ENCODE results near the gene TCIRG1. TPM values are rescaled to one million over a fixed set of nuclear protein-coding genes. Genes with fewer than 3 reads are reported as not detected.

TCIRG1 gene
- total RNA-seq, 1 experiment from 2014 or later: 51.1 TPM

DNA sequence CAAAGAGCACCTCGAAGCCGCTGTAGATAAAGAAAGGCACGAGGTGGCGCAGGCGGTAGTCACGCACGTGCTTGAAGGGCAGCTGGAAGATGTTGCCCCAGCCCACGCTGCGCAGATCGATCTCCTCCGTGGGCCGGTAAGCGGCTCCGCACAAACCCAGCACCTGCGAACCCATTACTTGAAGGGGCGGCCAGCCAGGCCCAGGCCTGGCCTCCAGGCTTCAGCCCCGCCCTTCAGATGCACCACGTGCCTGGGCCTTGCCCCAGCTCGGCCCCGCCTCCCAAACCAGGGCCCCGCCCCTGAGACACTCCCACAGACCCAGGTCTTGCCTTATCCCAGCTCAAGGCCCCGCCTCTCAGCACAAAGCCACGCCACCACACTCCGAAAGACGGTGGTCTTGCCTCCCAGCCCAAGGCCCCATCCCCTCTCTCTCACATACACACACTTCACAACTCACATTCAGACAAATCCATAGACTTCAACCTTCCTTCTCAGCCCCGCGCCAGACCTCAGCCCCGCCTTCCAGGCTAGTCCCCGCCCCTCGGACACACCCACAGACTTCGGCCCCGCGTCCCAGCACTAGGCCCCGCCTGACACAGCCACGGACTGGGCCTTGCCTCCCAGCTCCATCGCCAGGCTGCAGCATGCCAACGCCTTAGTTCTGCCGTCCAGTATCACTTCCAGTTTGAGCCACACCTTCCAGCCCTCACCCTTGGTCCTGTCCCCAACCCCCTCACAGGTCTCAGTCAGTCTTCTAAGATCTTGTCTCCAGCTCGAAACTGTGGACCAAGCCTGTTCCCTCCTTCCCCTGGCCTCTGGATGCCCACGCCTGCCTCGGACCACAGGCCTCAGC, 42.0 kb upstream of the TCIRG1 start (continued):
- TF ChIP-seq, protein P1, sequence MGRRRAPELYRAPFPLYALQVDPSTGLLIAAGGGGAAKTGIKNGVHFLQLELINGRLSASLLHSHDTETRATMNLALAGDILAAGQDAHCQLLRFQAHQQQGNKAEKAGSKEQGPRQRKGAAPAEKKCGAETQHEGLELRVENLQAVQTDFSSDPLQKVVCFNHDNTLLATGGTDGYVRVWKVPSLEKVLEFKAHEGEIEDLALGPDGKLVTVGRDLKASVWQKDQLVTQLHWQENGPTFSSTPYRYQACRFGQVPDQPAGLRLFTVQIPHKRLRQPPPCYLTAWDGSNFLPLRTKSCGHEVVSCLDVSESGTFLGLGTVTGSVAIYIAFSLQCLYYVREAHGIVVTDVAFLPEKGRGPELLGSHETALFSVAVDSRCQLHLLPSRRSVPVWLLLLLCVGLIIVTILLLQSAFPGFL (CRISPR knock-in tag; IDR thresholded peaks at IDR 0.05; ENCODE audit: borderline replicate concordance): no peak
- TF ChIP-seq SMAD4 (CRISPR knock-in tag; IDR thresholded peaks at IDR 0.05) (no peak), KAT7 (CRISPR knock-in tag; IDR thresholded peaks at IDR 0.05; ENCODE audit: borderline replicate concordance) (no peak), CREM (CRISPR knock-in tag; IDR thresholded peaks at IDR 0.05) (no peak), TCF7 (CRISPR knock-in tag; IDR thresholded peaks at IDR 0.05; ENCODE audit: low read depth) (no peak), RELA (CRISPR knock-in tag; IDR thresholded peaks at IDR 0.05; ENCODE audit: borderline replicate concordance) (no peak), ZNF232 (CRISPR knock-in tag; IDR thresholded peaks at IDR 0.05) (no peak), JAZF1 (CRISPR knock-in tag; IDR thresholded peaks at IDR 0.05) (no peak), SP1 (CRISPR knock-in tag; conservative IDR thresholded peaks at IDR 0.05) (peak; percentile 76; the same call in 1 of the 2 replicates), GRHL2 (CRISPR knock-in tag; IDR thresholded peaks at IDR 0.05; ENCODE audit: insufficient replicate concordance, severe bottlenecking) (no peak), ETV6 (CRISPR knock-in tag; IDR thresholded peaks at IDR 0.05) (peak; percentile 54; the same call in 1 of the 2 replicates), GTF2I (CRISPR knock-in tag; conservative IDR thresholded peaks at IDR 0.05) (no peak), RORB (CRISPR knock-in tag; IDR thresholded peaks at IDR 0.05) (no peak)
- TF ChIP-seq, protein P2, sequence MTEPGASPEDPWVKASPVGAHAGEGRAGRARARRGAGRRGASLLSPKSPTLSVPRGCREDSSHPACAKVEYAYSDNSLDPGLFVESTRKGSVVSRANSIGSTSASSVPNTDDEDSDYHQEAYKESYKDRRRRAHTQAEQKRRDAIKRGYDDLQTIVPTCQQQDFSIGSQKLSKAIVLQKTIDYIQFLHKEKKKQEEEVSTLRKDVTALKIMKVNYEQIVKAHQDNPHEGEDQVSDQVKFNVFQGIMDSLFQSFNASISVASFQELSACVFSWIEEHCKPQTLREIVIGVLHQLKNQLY (CRISPR knock-in tag; IDR thresholded peaks at IDR 0.05): no peak
- TF ChIP-seq, protein P3, sequence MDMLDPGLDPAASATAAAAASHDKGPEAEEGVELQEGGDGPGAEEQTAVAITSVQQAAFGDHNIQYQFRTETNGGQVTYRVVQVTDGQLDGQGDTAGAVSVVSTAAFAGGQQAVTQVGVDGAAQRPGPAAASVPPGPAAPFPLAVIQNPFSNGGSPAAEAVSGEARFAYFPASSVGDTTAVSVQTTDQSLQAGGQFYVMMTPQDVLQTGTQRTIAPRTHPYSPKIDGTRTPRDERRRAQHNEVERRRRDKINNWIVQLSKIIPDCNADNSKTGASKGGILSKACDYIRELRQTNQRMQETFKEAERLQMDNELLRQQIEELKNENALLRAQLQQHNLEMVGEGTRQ (CRISPR knock-in tag; IDR thresholded peaks at IDR 0.05): peak; percentile 94
- TF ChIP-seq, protein P4, sequence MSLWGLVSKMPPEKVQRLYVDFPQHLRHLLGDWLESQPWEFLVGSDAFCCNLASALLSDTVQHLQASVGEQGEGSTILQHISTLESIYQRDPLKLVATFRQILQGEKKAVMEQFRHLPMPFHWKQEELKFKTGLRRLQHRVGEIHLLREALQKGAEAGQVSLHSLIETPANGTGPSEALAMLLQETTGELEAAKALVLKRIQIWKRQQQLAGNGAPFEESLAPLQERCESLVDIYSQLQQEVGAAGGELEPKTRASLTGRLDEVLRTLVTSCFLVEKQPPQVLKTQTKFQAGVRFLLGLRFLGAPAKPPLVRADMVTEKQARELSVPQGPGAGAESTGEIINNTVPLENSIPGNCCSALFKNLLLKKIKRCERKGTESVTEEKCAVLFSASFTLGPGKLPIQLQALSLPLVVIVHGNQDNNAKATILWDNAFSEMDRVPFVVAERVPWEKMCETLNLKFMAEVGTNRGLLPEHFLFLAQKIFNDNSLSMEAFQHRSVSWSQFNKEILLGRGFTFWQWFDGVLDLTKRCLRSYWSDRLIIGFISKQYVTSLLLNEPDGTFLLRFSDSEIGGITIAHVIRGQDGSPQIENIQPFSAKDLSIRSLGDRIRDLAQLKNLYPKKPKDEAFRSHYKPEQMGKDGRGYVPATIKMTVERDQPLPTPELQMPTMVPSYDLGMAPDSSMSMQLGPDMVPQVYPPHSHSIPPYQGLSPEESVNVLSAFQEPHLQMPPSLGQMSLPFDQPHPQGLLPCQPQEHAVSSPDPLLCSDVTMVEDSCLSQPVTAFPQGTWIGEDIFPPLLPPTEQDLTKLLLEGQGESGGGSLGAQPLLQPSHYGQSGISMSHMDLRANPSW (CRISPR knock-in tag; conservative IDR thresholded peaks at IDR 0.05; ENCODE audit: low read depth): no peak
- TF ChIP-seq, protein P5, sequence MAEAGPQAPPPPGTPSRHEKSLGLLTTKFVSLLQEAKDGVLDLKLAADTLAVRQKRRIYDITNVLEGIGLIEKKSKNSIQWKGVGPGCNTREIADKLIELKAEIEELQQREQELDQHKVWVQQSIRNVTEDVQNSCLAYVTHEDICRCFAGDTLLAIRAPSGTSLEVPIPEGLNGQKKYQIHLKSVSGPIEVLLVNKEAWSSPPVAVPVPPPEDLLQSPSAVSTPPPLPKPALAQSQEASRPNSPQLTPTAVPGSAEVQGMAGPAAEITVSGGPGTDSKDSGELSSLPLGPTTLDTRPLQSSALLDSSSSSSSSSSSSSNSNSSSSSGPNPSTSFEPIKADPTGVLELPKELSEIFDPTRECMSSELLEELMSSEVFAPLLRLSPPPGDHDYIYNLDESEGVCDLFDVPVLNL (CRISPR knock-in tag; IDR thresholded peaks at IDR 0.05; ENCODE audit: borderline replicate concordance, low read depth): no peak
- TF ChIP-seq, protein P6, sequence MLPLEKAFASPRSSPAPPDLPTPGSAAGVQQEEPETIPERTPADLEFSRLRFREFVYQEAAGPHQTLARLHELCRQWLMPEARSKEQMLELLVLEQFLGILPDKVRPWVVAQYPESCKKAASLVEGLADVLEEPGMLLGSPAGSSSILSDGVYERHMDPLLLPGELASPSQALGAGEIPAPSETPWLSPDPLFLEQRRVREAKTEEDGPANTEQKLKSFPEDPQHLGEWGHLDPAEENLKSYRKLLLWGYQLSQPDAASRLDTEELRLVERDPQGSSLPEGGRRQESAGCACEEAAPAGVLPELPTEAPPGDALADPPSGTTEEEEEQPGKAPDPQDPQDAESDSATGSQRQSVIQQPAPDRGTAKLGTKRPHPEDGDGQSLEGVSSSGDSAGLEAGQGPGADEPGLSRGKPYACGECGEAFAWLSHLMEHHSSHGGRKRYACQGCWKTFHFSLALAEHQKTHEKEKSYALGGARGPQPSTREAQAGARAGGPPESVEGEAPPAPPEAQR (CRISPR knock-in tag; IDR thresholded peaks at IDR 0.05): no peak
- TF ChIP-seq, protein P7, sequence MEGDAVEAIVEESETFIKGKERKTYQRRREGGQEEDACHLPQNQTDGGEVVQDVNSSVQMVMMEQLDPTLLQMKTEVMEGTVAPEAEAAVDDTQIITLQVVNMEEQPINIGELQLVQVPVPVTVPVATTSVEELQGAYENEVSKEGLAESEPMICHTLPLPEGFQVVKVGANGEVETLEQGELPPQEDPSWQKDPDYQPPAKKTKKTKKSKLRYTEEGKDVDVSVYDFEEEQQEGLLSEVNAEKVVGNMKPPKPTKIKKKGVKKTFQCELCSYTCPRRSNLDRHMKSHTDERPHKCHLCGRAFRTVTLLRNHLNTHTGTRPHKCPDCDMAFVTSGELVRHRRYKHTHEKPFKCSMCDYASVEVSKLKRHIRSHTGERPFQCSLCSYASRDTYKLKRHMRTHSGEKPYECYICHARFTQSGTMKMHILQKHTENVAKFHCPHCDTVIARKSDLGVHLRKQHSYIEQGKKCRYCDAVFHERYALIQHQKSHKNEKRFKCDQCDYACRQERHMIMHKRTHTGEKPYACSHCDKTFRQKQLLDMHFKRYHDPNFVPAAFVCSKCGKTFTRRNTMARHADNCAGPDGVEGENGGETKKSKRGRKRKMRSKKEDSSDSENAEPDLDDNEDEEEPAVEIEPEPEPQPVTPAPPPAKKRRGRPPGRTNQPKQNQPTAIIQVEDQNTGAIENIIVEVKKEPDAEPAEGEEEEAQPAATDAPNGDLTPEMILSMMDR (IDR thresholded peaks at IDR 0.05): no peak
- TF ChIP-seq, protein P8, sequence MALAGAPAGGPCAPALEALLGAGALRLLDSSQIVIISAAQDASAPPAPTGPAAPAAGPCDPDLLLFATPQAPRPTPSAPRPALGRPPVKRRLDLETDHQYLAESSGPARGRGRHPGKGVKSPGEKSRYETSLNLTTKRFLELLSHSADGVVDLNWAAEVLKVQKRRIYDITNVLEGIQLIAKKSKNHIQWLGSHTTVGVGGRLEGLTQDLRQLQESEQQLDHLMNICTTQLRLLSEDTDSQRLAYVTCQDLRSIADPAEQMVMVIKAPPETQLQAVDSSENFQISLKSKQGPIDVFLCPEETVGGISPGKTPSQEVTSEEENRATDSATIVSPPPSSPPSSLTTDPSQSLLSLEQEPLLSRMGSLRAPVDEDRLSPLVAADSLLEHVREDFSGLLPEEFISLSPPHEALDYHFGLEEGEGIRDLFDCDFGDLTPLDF (CRISPR knock-in tag; IDR thresholded peaks at IDR 0.05): no peak
- TF ChIP-seq, protein P9, sequence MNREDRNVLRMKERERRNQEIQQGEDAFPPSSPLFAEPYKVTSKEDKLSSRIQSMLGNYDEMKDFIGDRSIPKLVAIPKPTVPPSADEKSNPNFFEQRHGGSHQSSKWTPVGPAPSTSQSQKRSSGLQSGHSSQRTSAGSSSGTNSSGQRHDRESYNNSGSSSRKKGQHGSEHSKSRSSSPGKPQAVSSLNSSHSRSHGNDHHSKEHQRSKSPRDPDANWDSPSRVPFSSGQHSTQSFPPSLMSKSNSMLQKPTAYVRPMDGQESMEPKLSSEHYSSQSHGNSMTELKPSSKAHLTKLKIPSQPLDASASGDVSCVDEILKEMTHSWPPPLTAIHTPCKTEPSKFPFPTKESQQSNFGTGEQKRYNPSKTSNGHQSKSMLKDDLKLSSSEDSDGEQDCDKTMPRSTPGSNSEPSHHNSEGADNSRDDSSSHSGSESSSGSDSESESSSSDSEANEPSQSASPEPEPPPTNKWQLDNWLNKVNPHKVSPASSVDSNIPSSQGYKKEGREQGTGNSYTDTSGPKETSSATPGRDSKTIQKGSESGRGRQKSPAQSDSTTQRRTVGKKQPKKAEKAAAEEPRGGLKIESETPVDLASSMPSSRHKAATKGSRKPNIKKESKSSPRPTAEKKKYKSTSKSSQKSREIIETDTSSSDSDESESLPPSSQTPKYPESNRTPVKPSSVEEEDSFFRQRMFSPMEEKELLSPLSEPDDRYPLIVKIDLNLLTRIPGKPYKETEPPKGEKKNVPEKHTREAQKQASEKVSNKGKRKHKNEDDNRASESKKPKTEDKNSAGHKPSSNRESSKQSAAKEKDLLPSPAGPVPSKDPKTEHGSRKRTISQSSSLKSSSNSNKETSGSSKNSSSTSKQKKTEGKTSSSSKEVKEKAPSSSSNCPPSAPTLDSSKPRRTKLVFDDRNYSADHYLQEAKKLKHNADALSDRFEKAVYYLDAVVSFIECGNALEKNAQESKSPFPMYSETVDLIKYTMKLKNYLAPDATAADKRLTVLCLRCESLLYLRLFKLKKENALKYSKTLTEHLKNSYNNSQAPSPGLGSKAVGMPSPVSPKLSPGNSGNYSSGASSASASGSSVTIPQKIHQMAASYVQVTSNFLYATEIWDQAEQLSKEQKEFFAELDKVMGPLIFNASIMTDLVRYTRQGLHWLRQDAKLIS (CRISPR knock-in tag; IDR thresholded peaks at IDR 0.05; ENCODE audit: borderline replicate concordance): no peak

Data from WTC11 (cell line).